HG03064 (cell line): ENCODE measurements around the gene ITPR3.
A peak's percentile ranks its signal among the peaks of the same experiment; 100 is the strongest.

Experiments
- ATAC-seq: cut with Tn5 transposase; IDR thresholded peaks from one replicate; pipeline ENCODE4 v1.9.1; 2021; ENCODE audit warnings: low read depth; ENCODE audit not compliant: unreplicated experiment

ITPR3 gene

DNA sequence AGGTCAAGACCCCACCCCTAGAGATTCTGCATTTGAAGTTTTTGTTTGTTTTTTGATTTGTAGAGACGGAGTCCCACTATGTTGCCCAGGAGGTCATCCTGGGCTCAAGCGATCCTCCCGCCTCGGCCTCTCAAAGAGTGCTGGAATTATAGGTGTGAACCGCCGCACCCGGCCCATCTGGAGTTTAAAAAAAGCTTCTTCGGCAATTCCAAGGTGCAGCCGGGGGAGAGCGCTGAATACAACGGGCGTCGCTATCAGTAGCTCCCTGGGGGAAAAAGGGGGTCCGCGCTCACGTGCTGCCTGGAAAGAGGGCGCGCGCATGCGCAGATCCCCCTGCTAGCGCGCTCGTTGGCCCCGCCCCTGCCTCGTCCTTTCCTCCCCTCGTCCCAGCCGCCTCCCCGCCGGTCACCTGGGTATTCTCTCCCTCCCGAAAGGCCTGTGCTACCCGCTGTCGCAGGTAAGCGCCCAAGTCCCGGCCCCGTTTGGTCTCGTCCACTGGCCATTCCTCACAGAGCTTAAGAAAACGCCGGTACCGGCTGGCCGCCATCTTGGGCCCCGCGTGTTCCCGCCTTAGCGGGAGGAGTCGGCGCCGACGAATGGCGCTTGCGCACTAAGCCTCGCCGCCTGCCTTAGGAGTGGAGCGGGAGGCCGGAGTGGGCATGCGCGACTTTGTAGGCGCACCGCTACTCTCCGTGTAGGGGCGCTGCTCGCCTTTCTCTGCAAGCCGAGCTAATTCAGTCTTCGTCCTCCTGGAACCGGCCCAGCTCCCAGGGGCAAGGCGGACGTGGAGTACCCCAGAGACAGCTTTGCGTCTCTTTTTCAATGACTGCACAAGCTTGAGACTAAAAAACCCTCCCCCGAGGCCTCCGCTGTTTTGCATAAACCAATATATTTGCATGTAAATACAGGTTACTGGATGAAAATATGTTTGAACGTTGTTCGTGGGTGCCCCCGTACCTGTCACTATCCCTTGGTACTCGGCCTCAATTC is 90.3 kb downstream of the ITPR3 start, which contains the start of gene UQCC2:
UQCC2 (minus strand) TSS at position 561 of the 990 bp plus-strand sequence; CDS start at position 547, 14 bp downstream.
- ATAC-seq: peak; percentile 63

DNA sequence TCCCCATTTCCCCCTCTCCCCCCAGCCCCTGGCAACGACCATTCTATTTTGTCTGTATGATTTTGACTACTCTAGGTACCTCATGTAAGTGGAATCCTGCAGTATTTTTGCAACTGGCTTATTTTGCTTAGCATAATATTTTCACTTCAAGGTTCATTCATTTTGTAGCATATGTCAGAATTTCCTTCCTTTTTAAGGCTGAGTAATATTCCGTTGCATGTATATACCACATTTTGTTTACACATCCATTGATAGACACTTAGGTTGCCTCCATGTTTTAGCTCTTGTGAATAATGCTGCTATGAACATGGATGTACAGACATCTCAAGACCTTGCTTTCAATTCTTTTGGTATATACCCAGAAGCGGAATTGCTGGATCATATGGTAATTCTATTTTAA is 91.8 kb downstream of the ITPR3 start:
- ATAC-seq: no peak

DNA sequence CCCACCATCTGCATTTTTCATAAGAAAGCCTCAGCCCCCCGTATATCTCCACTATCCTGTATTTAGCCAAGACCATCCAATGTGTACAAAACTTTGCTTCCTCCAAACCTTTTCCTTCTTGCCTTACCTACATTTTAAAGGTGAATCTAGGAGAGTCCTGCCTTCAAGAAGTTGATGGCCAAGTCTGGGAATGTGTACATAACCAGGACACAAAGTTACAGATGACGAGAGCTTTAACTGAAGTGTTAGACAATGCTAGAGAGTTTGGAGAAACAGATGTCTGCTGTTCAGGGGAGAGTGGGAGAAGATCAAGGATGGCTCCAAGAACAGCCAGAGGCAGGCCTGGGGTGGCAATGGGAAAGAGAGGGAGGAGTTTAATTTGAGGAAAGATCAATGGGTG is 92.7 kb downstream of the ITPR3 start:
- no peak for ATAC-seq

DNA sequence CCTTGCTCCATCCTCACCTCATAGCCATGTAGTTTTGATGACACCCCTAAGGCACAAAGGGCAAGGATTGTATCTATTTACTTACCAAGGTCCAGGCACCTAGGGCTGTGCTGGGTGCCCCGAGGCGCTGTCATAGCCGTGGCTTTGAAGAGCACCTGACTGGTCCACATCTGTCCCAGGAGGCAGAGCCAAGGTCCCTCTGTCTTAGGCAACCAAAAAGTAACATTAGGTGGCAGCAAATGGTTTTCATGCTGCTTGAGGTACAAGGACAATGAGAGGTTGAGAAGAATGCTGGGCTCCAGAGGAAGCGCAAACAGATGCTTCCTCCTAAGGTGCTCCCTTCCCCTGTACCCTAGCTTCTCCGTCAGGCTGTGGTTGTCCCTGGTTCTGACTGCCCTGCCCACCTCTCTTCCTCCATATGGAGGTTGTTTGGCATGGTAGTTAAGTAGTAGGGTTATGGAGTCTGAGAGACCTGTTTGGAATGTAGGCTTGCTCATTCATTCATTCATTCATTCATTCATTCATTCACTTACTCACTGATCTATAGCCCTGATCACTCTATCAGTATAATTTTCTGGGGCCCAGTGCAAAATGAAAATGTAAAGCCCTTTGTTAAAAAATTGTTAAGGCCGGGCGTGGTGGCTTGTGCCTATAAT is 93.4 kb downstream of the ITPR3 start:
- no peak for ATAC-seq

DNA sequence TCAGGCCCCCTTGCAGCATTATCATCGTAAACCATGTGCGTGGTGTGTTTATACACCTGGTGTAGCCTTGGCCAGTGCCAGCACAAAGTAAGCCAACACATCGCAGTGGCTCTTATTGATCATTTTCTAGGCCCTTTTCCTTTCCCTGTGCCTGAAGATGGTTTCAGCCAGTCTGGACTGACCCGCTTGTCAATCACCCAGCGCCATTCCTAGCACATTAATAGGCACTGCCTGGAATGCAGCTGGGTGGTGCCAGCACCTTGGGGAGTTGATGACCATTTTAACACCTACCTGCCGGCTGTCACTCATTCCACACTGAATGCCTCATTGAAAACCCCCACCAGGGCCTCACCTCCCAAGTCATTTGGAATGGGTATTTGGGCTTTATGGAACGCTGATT is 95.3 kb downstream of the ITPR3 start:
- ATAC-seq: no peak

DNA sequence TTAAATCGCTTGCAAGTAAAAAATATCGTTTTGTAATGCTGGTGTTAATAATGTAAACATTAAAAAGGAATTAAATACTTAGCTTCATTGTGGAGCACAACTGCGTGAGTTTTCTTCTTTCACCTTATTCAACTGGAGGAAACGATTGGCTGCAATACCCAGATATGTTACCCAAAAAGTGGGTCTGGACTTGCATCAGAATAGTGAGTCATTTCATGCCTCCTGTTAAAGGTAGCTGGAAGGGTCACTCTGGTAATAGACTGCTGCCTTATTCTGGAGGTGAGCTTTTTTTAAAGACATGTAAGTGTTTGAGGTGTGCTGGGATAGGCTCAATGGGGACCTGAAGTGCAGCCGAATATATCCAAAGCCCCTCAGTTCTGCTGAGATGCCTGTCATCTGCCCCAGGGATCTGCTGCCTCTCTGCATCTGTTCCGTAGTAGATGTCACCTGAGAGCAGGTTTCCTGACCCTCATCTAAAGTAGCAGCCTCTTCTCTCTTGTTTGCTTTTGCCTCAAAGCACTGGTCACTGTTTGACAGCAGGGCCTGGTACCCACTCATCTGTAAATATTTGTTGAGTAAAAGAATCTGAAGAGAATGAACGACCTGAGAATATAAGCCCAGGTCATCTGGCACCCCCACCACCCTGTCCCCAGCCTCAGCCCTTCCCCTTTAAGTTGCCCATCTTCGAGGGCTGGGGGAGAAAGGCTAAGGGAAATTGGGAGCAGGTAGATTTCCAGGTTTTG is 95.9 kb downstream of the ITPR3 start:
- no peak for ATAC-seq

DNA sequence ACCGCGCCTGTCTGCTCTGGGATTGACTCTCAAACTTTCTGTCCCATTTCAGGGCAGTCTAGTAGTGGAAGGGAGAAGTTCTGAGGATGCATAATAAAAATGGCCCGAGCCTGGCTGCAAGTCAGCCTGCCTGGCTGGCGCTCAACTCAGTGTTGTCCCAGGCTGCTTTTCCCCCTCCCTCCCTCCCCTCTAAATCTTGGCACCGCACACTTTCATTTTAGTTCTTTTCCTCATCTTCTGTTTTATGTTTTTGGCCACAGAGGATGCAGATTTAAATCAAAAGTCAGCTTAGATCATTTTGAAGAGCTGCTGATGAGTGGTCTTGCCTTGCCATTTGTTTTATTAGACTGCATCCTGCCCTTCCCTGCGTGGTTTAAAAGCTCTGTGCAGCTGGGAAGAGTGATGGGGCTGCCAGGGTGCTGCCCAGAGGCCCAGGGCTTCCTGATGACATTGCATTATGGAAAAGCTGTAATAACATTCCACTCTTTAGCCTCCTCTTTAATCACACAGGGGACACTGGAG is 96.9 kb downstream of the ITPR3 start:
- ATAC-seq: no peak

DNA sequence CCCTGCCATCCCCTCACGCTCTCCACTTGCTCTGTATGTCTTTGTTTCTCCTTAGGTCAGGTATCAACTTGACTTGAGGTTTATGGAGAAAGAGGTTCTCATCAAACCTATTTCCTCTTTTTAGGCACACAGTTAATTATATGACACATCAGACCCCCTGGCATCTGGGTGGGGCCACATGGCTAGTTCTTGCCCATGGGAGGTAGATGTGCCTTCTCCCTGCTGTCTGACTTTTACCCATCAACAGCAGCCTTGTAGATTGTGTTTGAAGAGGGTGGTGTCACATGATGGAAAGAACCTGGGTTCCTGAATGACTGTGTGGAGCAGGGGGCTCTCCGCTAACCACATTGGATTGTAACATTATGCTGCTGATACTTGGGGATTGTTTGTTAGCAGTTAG is 97.6 kb downstream of the ITPR3 start:
- no peak for ATAC-seq

DNA sequence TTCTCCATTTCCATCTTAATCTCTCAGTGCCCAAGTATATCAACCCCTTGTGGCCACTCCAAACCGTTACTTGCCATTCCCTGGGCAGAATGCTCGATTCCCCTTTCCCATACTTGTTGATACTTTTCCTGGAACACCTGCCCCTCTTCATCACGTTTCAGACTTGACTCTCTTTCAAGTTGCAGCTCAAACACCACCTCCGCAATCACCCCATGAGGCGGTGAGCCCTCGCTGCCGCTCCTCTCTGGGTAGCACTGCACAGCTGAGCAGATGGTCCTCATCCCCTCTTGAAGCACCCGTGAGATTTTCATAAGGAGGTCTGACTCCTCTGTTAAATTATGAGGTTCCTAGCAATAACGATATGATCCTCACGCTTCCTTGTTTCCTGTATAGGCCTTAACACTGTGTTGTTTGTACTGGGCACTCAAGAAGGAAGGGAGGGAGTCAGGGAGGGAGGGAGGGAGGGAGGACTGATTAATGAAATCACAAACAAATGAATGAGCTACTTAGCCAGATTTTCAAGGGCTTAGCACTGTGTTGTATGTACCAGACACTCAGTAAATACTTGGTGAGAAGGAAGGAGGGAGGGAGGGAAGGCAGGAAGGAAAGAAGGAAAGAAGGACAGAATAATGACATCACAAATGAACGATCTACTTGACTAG is 98.3 kb downstream of the ITPR3 start:
- no peak for ATAC-seq

DNA sequence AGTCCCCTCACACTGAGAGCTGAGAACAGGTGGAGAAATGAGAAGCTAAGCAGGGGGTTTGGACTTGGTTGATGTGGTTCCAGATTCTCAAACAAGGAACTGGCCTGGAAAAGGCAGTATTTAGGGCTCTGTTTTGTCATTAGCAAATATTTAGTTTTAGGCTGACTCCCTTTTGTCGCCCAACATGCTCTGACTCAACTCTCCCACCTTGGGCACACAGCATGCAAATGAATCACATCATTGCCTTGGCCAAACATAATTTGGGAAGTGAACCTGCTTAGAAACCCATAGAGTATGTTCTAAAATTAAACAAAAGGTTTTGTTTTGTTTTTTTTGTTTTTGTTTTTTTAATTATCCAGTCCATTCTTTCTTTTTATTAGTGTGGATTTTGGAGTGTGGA is 99.9 kb downstream of the ITPR3 start:
- no peak for ATAC-seq

DNA sequence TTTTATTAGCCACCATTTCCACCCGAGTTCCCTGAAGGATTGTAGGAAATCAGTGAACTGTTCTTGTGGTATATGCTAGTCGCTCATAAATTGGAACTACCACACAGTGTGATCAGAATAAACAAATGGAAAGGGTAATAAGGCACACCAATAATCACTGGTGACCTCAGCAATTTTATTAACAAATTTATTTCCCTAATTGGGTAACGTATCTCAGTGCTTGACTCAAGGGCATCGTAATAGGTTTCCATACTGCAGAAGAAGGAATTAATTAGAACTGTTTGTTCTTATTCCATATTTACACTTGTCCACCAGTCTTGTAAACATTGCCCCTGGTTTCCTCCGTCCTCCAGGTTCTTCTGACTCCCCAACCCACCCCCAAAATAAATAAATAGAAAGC is 100.4 kb downstream of the ITPR3 start:
- ATAC-seq: no peak

DNA sequence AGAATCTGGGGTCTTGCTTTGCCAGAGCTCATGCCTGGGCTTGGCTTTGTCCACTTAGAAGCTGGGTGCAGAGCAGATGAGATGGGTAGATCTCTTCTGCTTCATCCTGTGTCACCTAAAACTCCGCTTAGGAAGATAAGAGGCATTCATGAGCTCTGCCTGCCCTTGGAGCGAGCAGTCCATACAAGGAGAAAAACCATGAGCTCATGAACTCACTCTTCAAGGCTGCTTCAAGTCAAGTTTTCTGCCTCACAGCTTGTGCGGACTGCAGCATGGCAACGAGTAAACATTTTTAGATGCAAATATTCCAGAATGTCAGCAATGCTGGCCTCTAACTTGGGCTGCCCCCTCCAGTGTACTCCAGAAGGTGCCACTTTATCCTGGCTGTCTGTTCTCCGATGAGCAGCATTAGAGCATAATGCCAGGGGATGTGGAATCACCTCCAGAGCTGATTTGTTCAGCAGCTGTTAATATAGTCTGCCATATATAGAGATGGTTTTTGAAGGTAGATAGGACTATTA is 101.0 kb downstream of the ITPR3 start:
- ATAC-seq: no peak

DNA sequence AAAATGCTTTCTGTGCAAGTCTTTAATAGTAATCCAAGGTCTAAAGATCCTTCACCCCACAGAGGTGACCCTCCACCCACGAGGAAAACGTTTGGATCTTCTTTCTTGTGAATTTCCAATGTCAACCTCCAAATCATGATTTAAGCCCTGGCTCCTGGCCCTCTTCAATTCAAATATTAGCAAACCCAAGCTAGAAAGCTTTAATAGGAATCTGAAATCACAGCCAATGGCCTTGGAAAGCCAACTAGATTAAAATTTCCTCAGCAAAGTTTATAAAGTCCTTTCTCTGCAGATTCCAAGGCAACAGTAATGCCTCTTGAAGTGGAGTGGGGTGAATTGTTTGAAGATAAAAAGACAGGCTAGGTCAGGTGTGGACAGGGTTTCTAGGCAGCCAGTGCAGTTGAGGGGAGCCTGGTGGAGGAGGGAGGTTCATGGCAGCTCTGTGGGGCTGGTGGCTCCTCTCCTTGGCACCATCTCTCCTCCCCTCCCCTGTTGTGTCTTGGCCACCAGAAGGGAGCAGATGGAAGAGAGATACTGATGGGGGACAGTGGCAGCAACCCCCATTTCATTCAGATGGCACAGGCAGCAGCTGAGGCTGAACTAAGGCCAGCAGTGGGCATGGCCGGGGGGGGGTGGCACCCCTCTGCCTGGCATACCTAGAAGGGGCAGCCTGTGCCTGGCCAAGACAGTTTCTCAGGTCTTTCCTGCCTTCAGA is 102.4 kb downstream of the ITPR3 start:
- no peak for ATAC-seq

DNA sequence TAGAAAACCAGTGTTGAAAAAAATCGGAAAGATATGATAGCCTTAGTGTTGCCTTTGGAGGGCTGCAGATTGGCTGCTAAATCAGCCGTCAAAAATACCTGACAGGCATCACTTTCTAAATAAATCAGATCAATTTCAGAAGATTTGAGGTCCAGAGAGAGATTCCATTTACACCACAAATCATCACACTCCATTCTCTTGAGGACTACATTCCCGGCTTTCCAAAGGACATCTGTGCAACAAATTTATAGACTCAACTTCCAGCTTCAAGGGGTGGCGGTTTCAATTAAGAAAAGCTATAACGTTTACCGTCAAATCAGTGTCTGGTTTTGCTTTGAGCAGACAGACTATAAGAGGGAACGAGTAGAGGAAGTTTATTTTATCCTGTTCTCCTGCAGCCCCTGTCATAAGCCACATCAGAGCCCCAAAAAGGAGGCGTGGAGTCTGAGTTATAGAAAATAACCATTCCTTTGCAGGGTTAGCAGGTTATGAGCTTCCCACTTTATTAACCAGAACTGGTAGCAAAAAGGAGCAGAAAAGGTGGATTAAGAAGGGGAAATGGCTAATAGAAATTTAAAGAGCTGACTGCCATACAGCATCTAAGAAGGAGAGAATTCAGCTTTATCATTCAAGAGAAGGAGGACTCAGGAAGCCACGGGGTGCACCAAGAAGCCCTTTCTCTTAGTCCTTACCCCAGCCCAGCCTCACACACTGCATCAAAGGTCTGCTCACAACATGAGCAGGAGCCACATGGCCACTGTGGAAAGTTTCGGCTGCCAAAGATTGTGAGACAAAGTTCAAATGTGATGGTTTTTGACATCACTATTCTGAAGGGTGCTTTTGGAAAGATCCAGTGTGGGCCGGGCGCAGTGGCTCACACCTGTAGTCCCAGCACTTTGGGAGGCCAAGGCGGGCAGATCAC is 103.2 kb downstream of the ITPR3 start:
- no peak for ATAC-seq

DNA sequence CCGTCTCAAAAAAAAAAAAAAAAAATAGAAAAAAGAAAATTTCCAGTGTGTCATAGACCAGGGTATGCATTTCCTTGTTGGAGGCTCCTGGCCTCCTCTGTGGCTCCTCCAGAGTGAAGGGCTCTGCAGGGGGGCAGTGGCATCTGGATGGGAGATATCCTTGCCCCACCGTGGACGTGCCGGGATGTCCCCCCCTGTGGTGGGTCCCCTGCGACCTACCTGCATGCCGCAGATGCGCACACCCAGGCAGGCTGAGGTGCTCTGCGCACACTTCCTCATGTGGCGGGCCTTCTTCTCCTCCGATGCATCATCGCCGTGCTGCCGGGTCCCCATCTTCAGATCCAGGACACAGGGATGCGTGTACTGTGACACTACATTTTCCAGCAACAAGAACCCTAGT is 104.1 kb downstream of the ITPR3 start:
- ATAC-seq: no peak

DNA sequence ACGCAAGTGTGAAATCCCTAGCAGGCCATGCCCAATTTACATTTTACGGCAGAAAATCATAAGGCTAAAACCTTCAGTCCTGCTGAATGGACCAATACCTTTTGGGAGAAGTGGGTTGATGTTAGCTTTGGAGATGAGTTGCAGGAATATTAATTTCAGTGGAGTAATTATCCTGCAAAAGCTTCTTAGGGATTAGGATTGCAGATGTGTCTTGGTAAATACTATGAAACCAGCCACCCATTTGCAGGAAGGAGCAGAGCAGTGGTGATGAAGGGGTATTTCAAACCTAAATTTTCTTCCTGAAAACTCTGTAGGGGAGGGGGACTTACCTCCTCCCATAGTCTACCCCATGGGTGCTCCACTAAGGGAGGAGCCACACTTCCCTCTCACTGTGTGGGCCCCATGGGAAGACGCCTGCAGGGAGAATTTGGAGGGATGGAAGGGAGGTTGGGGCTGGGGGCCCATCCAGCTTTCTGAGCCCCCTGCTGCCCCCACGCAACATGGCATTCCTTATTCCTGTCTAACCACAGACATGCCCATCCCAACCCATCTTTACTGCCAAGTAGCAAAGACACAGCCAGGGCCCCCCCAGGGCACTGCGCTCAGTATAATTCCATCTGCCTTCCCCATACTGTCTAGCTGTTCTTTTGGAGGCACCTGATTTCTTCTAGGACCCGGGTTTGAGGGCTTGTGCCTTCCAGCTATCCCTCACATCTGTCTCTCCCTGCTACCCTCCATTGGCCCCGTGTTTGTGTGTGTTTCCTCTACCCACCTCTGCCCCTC is 105.0 kb downstream of the ITPR3 start:
- ATAC-seq: no peak

DNA sequence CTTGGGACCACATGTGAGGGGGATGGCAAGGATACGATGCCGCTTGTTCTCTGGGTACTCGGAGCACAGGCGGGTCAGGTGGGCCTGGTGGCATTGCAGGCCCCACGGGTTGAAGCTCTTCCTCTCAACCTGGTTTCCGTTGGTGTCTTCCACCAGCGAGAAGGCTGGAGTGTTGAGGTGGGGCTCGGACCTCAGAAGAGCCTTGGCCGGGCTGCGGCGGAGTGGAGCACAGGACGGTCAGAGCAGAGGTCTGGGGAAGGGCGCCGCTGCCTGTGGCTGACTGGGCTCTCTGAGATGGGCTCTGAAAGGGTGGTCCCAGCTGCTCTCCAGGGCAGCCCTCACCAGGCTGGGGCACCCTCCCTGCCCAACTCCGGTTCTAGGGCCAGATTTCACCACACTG is 105.6 kb downstream of the ITPR3 start:
- no peak for ATAC-seq

DNA sequence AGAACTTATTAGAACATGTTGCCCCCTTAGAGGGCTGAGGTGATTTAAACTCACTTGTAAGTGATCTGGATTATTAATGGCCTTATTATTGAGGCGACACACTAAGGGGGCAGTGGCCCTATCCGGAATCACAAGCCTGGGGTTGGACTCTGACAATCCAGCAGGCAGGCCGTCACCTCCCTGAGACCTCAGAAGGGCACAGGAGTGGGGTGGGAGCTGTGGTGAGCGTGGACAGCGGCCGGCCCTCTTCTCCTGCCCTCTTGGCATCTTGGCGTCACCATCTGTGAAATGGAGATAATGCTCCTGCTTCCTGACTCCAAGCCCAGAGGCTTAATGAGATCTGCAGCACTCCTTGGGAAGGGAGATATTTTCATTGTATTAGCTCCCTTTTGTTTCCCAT is 106.0 kb downstream of the ITPR3 start:
- no peak for ATAC-seq
